Neuronal stem cell (in vitro differentiated cells): Measurements from ENCODE around the gene RNF166.
A peak's percentile ranks its signal among the peaks of the same experiment; 100 is the strongest.

Experiments used
- DNase-seq: peaks from one replicate; pipeline ENCODE4 v3.0.0-alpha.2; 2013; ENCODE audit warnings: low spot score
- H2AFZ ChIP-seq: one replicate; pipeline ENCODE4 v1.6.1; 2013; ENCODE audit warnings: mild to moderate bottlenecking, low read length, inconsistent platforms
- H2AK5ac ChIP-seq: 2 replicates; pipeline ENCODE4 v1.6.1; 2013; ENCODE audit warnings: low read depth, mild to moderate bottlenecking, inconsistent platforms, low read length, moderate library complexity, mixed read lengths
- H2BK120ac ChIP-seq: 2 replicates; pipeline ENCODE4 v1.6.1; 2013; ENCODE audit warnings: low read depth, mild to moderate bottlenecking, inconsistent platforms, low read length, moderate library complexity, mixed read lengths
- H2BK12ac ChIP-seq: one replicate; pipeline ENCODE4 v1.6.1; 2013; ENCODE audit warnings: low read length, inconsistent platforms
- H2BK15ac ChIP-seq: 2 replicates; pipeline ENCODE4 v1.6.1; 2013; ENCODE audit warnings: mild to moderate bottlenecking, low read length, inconsistent platforms, mixed read lengths
- H2BK5ac ChIP-seq: one replicate; pipeline ENCODE4 v1.6.1; 2013; ENCODE audit warnings: inconsistent platforms, mild to moderate bottlenecking, low read length, moderate library complexity
- H3K14ac ChIP-seq: one replicate; pipeline ENCODE4 v1.6.1; 2013; ENCODE audit warnings: low read length, inconsistent platforms
- H3K18ac ChIP-seq: 2 replicates; pipeline ENCODE4 v1.6.1; 2013; ENCODE audit warnings: low read length, inconsistent platforms
- H3K23ac ChIP-seq: 2 replicates; pipeline ENCODE4 v1.6.1; 2013; ENCODE audit warnings: low read depth, mild to moderate bottlenecking, mixed read lengths, low read length, inconsistent platforms; ENCODE audit not compliant: poor library complexity
- H3K27ac ChIP-seq: replicated peaks from 3 replicates; pipeline ENCODE4 v1.5.1; 2013; ENCODE audit warnings: low read length, inconsistent platforms
- H3K27me3 ChIP-seq, 3 experiments: 2 replicates each; pipeline ENCODE4 v1.6.1; 2013; ENCODE audit warnings: low read length in 3 of 3, mild to moderate bottlenecking in 2 of 3, inconsistent platforms in 1 of 3, low read depth in 1 of 3, mixed read lengths in 1 of 3, moderate library complexity in 1 of 3; ENCODE audit not compliant: control insufficient read depth in 3 of 3, insufficient read depth in 3 of 3
- H3K36me3 ChIP-seq, 2 donors: replicated peaks in 1 of 2; 2 replicates each; pipeline ENCODE4 v1.6.1; 2013; ENCODE audit warnings: low read length in 2 of 2; ENCODE audit not compliant: control insufficient read depth in 2 of 2, insufficient read depth in 2 of 2
- H3K4ac ChIP-seq: 2 replicates; pipeline ENCODE4 v1.6.1; 2013; ENCODE audit warnings: inconsistent platforms, mild to moderate bottlenecking, low read length, moderate library complexity
- H3K4me1 ChIP-seq, 2 donors: 1 replicate in 1 of 2; 2 replicates in 1 of 2; pipeline ENCODE4 v1.6.1; 2013; ENCODE audit warnings: low read length in 2 of 2, low read depth in 1 of 2; ENCODE audit not compliant: control insufficient read depth in 2 of 2, insufficient read depth in 1 of 2
- H3K4me2 ChIP-seq: one replicate; pipeline ENCODE4 v1.6.1; 2013; ENCODE audit warnings: mild to moderate bottlenecking, low read length, inconsistent platforms; ENCODE audit not compliant: insufficient read depth, poor library complexity, severe bottlenecking
- H3K4me3 ChIP-seq, 2 donors: 2 replicates each; pipeline ENCODE4 v1.5.1; 2013; ENCODE audit warnings: low read length in 2 of 2, mild to moderate bottlenecking in 2 of 2, inconsistent platforms in 1 of 2, moderate library complexity in 1 of 2
- H3K79me1 ChIP-seq: one replicate; pipeline ENCODE4 v1.6.1; 2013; ENCODE audit warnings: low read depth, mild to moderate bottlenecking, inconsistent platforms, low read length, moderate library complexity
- H3K9ac ChIP-seq: one replicate; pipeline ENCODE4 v1.6.1; 2013; ENCODE audit warnings: mild to moderate bottlenecking, low read depth, low read length, inconsistent platforms; ENCODE audit not compliant: poor library complexity
- H3K9me3 ChIP-seq, 2 donors: replicated peaks in 1 of 2; 2 replicates each; pipeline versions ENCODE3 to v1.6.1; 2013; ENCODE audit warnings: low read length in 2 of 2, mild to moderate bottlenecking in 2 of 2, inconsistent platforms in 1 of 2, low read depth in 1 of 2, mixed read lengths in 1 of 2, moderate library complexity in 1 of 2; ENCODE audit not compliant: control insufficient read depth in 2 of 2, insufficient read depth in 1 of 2
- H4K8ac ChIP-seq: one replicate; pipeline ENCODE4 v1.6.1; 2013; ENCODE audit warnings: low read depth, mild to moderate bottlenecking, inconsistent platforms, low read length, moderate library complexity
- H4K91ac ChIP-seq: one replicate; pipeline ENCODE4 v1.6.1; 2013; ENCODE audit warnings: low read length, low read depth, mild to moderate bottlenecking, inconsistent platforms; ENCODE audit not compliant: poor library complexity
- WGBS, 2 donors: extraction: QIAGEN DNeasy Blood & Tissue Kit; methylation state at CpG; one replicate each; pipeline ENCODE4 v1.1.7; 2013; ENCODE audit warnings: missing lambda C conversion rate in 2 of 2, mixed read lengths in 1 of 2; ENCODE audit not compliant: insufficient read length in 2 of 2, insufficient replicate concordance in 1 of 2; ENCODE audit errors: extremely low coverage in 2 of 2; 5-methylcytosine and 5-hydroxymethylcytosine counted together

The RNF166 gene

DNA sequence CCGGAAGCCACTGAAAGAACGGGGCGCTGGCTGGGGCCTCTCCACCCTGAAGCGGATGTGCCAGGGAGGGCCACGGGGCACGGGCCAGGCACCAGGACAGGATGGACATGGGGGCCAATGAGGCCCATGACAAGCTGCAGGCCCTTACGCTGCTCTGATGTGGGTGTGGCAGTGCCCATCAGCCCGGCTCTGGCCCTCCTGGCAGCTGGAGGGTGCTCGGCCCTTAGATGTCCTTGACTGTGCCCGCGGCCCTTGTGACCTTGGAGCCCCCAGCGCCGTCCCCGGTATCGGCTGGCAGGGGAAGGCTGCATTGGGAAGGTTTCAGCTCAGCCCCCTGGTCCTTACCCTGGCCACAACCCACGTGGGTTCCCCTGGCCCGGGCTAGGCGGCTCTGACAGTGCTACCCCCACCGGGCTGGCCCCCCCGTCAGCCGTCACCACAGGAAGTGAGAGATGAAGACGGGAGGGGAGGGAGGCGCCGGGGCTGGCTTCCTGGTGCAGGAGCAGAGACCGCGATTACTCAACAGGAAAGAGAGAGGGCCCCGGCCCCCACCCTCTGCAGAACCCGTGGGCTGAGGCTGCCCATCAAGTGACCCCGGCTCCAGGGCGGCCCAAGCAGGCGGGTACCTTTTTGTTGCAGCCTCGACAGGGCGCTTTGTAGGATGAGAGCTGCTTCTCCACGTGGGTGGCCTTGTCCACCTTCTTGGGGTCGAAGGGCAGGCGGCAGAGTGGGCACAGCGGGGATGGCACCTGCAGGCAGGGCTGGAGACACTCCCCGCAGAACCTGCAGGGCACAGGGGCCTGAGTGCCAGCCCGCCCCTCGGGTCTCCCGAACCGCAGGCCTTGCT is 5.3 kb downstream of the RNF166 start:
- Histone ChIP-seq H3K27me3 (no peaks in the 10 kb centered on the region), H2BK120ac (no peak overlapping the region), H3K23ac (no peak overlapping the region), H2BK15ac (no peak overlapping the region), H3K27ac (no peak overlapping the region), H3K9ac (peak overlapping the region; percentile 60), H3K79me1 (peaks cover 26% of the 10 kb centered on the region), H3K4ac (no peak overlapping the region), H2BK12ac (no peak overlapping the region), H2BK5ac (no peak overlapping the region), H3K4me2 (no peak overlapping the region), H4K91ac (no peak overlapping the region), H3K14ac (no peak overlapping the region), H4K8ac (no peak overlapping the region), H2AK5ac (no peak overlapping the region), H3K4me1 (peaks cover 7 to 9% of the 10 kb centered on the region in 2 donors), H3K4me3 (no peak overlapping the region), H3K36me3 (peaks cover 17 to 46% of the 10 kb centered on the region in 2 donors), H2AFZ (no peak overlapping the region), H3K18ac (no peak overlapping the region), H3K9me3 (no peaks in the 10 kb centered on the region)
- DNase-seq, result no peak
- WGBS, 2 donors, result no CpG with 5 or more reads among the region's 42 CpGs

DNA sequence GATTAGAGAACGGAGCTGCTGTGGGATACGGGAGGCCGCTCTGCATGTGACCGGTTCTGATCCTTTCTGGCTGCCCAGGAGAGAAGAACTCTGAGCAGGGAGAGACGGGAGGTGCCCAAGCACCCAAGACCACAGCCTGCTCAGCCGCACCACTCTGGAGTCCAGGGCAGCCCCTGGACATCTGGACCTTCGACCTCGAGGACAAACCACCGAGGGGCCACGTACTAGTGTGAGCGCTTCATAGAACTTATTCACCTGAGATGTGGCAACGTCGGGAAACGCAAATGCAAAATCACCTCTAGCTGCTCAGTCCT is 5.9 kb downstream of the RNF166 start:
- Histone ChIP-seq H3K14ac (no peak overlapping the region), H2BK120ac (no peak overlapping the region), H3K27ac (no peak overlapping the region), H2AK5ac (no peak overlapping the region), H4K91ac (no peak overlapping the region), H3K4ac (no peak overlapping the region), H3K9ac (peak overlapping the region; percentile 60), H3K4me1 (peaks cover 4 to 6% of the 10 kb centered on the region in 2 donors), H4K8ac (no peak overlapping the region), H2AFZ (no peak overlapping the region), H2BK12ac (no peak overlapping the region), H3K4me2 (no peak overlapping the region), H3K18ac (no peak overlapping the region), H3K79me1 (peaks cover 26% of the 10 kb centered on the region), H3K36me3 (peaks cover 17 to 46% of the 10 kb centered on the region in 2 donors), H3K27me3 (no peaks in the 10 kb centered on the region), H2BK5ac (no peak overlapping the region), H3K4me3 (no peak overlapping the region), H2BK15ac (no peak overlapping the region), H3K23ac (no peak overlapping the region), H3K9me3 (no peaks in the 10 kb centered on the region)
- no CpG with 5 or more reads among the region's 14 CpGs for WGBS, 2 donors
- no peak for DNase-seq

DNA sequence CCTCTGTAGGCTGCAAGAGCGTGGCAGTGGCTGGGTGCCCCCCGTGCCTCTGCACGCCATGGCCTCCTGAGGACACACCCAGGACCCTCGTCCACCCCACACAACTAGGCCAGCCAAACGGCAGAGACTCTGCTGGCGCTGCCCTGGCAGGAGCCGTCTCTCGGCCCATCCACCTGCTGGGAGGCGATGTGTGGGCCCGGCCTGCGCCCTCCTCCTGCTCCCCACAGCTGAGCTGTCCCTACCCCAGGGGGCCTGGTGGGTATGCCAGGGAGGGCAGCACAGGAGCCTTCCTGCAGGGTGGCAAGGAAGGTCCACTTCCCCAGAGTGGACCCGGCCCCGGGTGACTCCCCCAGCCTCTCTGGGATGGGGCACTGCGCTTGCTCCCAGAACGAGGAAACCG is 7.0 kb downstream of the RNF166 start:
- peak overlapping the region; percentile 58 for H2BK12ac ChIP-seq
- H3K4me2 ChIP-seq, result no peak overlapping the region
- no peaks in the 10 kb centered on the region for H3K9me3 ChIP-seq
- H3K18ac ChIP-seq, result no peak overlapping the region
- peak overlapping the region; percentile 75 for H2BK5ac ChIP-seq
- no peak overlapping the region for H3K4ac ChIP-seq
- no peak overlapping the region for H3K27ac ChIP-seq
- no peak overlapping the region for H4K91ac ChIP-seq
- peaks cover 0 to 3% of the 10 kb centered on the region in 2 donors for H3K4me1 ChIP-seq
- no peak overlapping the region for H3K4me3 ChIP-seq
- peaks cover 17 to 46% of the 10 kb centered on the region in 2 donors for H3K36me3 ChIP-seq
- H2AFZ ChIP-seq, result no peak overlapping the region
- H2BK120ac ChIP-seq, result peak overlapping the region; percentile 18
- no peak for DNase-seq
- H3K27me3 ChIP-seq, result no peaks in the 10 kb centered on the region
- H2AK5ac ChIP-seq, result no peak overlapping the region
- no peak overlapping the region for H2BK15ac ChIP-seq
- no peak overlapping the region for H3K14ac ChIP-seq
- H4K8ac ChIP-seq, result no peak overlapping the region
- peak overlapping the region; percentile 60 for H3K9ac ChIP-seq
- no CpG with 5 or more reads among the region's 16 CpGs for WGBS, 2 donors
- H3K23ac ChIP-seq, result peak overlapping the region; percentile 43
- peaks cover 23% of the 10 kb centered on the region for H3K79me1 ChIP-seq

DNA sequence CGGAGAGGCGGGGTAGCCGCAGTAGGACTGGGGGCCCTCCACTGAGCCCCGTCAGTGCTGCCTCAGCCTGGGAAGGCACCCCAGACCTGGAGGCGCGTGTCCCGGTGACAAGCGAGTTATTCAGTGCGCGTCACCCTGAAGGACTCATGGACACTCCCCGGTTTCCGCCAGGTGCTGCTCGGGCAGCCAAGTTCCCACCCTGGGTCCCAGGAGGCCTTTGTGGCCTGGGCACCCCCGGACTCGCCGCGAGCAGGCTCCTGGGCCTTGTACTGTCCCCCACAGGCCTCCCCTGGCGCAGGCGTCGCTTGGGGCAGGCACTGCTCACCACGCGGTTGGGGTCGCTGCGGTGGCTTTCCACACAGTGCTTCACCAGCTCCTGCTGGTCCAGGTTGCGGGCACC is 7.6 kb downstream of the RNF166 start:
- peak overlapping the region; percentile 60 for H3K9ac ChIP-seq
- no peak overlapping the region for H2AFZ ChIP-seq
- no peak overlapping the region for H3K4me3 ChIP-seq
- H3K4me2 ChIP-seq, result no peak overlapping the region
- H3K36me3 ChIP-seq, result peaks cover 17 to 46% of the 10 kb centered on the region in 2 donors
- no peak overlapping the region for H3K23ac ChIP-seq
- H3K9me3 ChIP-seq, result no peaks in the 10 kb centered on the region
- peaks cover 0 to 4% (median 0%) of the 10 kb centered on the region in 3 experiments for H3K27me3 ChIP-seq
- H4K91ac ChIP-seq, result no peak overlapping the region
- H3K27ac ChIP-seq, result no peak overlapping the region
- peaks cover 0 to 3% of the 10 kb centered on the region in 2 donors for H3K4me1 ChIP-seq
- H4K8ac ChIP-seq, result no peak overlapping the region
- peaks cover 23% of the 10 kb centered on the region for H3K79me1 ChIP-seq
- H2BK120ac ChIP-seq, result peak overlapping the region; percentile 18
- no peak overlapping the region for H3K4ac ChIP-seq
- no peak overlapping the region for H2BK15ac ChIP-seq
- no peak overlapping the region for H2BK5ac ChIP-seq
- no peak overlapping the region for H2AK5ac ChIP-seq
- no peak overlapping the region for H3K14ac ChIP-seq
- DNase-seq, result no peak
- WGBS, 2 donors, result no CpG with 5 or more reads among the region's 25 CpGs
- no peak overlapping the region for H2BK12ac ChIP-seq
- H3K18ac ChIP-seq, result no peak overlapping the region
